CD14-positive monocyte (primary cell): ENCODE measurements around the gene CPNE4. TPM values are rescaled to one million over a fixed set of nuclear protein-coding genes. Genes with fewer than 3 reads are reported as not detected.

Experiments used
- DNase-seq, 3 donors: peaks; one replicate each; pipeline ENCODE4 v3.0.0-alpha.2; 2011 to 2022
- H2AFZ ChIP-seq: 2 replicates; pipeline ENCODE4 v1.6.0; 2012; ENCODE audit warnings: mild to moderate bottlenecking, low read depth, low read length, inconsistent platforms; ENCODE audit not compliant: insufficient read depth, poor library complexity, severe bottlenecking
- H3K27ac ChIP-seq, 2 donors: 1 replicate in 1 of 2; 2 replicates in 1 of 2; pipeline ENCODE4 v1.5.1; 2012 to 2013; ENCODE audit warnings: low read length in 2 of 2, control low read depth in 1 of 2, inconsistent platforms in 1 of 2, low read depth in 1 of 2, mild to moderate bottlenecking in 1 of 2
- H3K27me3 ChIP-seq, 2 donors: one replicate each; pipeline versions ENCODE4 v1.6.0 to v1.6.1; 2011 to 2013; ENCODE audit warnings: low read length in 2 of 2; ENCODE audit not compliant: control insufficient read depth in 2 of 2, insufficient read depth in 2 of 2
- H3K36me3 ChIP-seq, 2 donors: replicated peaks in 1 of 2; 1 replicate in 1 of 2; 2 replicates in 1 of 2; pipeline versions ENCODE4 v1.5.1 to v1.6.1; 2012 to 2013; ENCODE audit warnings: low read length in 2 of 2, control low read depth in 1 of 2, inconsistent platforms in 1 of 2, mild to moderate bottlenecking in 1 of 2; ENCODE audit not compliant: insufficient read depth in 2 of 2, control insufficient read depth in 1 of 2
- H3K4me1 ChIP-seq, 2 donors: 1 replicate in 1 of 2; 2 replicates in 1 of 2; pipeline versions ENCODE4 v1.5.1 to v1.6.1; 2012 to 2013; ENCODE audit warnings: low read length in 2 of 2, control low read depth in 1 of 2, inconsistent platforms in 1 of 2, mild to moderate bottlenecking in 1 of 2, moderate library complexity in 1 of 2; ENCODE audit not compliant: insufficient read depth in 2 of 2, control insufficient read depth in 1 of 2
- H3K4me2 ChIP-seq: replicated peaks from 2 replicates; pipeline ENCODE3; 2012; ENCODE audit warnings: low read length, moderate library complexity, mild to moderate bottlenecking; ENCODE audit not compliant: poor library complexity, severe bottlenecking; ENCODE audit errors: extremely low read depth
- H3K4me3 ChIP-seq, 3 experiments: fragments of 200-600 bp in 1 of 3; sonication (generic) in 1 of 3; replicated peaks in 1 of 3; 1 replicate in 2 of 3; 2 replicates in 1 of 3; pipeline ENCODE4 v1.5.1; 2011 to 2013; ENCODE audit warnings: low read length in 3 of 3, mild to moderate bottlenecking in 3 of 3, control low read depth in 2 of 3, low read depth in 2 of 3, inconsistent platforms in 1 of 3, moderate library complexity in 1 of 3
- H3K79me2 ChIP-seq: 2 replicates; pipeline ENCODE4 v1.6.0; 2012; ENCODE audit warnings: mild to moderate bottlenecking, control low read depth, inconsistent platforms, low read length, moderate library complexity; ENCODE audit not compliant: insufficient read depth
- H3K9ac ChIP-seq: 2 replicates; pipeline ENCODE4 v1.6.0; 2017; ENCODE audit warnings: low read length, mild to moderate bottlenecking; ENCODE audit not compliant: insufficient read depth, poor library complexity, severe bottlenecking
- H3K9me3 ChIP-seq, 2 donors: replicated peaks in 1 of 2; 1 replicate in 1 of 2; 2 replicates in 1 of 2; pipeline versions ENCODE4 v1.5.1 to v1.6.1; 2012 to 2013; ENCODE audit warnings: low read length in 2 of 2, control low read depth in 1 of 2; ENCODE audit not compliant: control insufficient read depth in 1 of 2, insufficient read depth in 1 of 2
- H4K20me1 ChIP-seq: 2 replicates; pipeline ENCODE4 v1.6.0; 2012; ENCODE audit warnings: mild to moderate bottlenecking, low read length, control low read depth, moderate library complexity; ENCODE audit not compliant: insufficient read depth
- H3K27ac Mint-ChIP-seq, 7 donors: one replicate each; pipeline ENCODE4 v1.8.0; 2020; ENCODE audit warnings: mild to moderate bottlenecking in 7 of 7, mixed read lengths in 7 of 7, moderate library complexity in 6 of 7, inconsistent platforms in 2 of 7
- H3K27me3 Mint-ChIP-seq, 3 donors: one replicate each; pipeline ENCODE4 v1.8.0; 2021 to 2022; ENCODE audit warnings: low read depth in 3 of 3, mild to moderate bottlenecking in 3 of 3, mixed read lengths in 3 of 3, moderate library complexity in 3 of 3, inconsistent platforms in 1 of 3
- H3K36me3 Mint-ChIP-seq, 2 donors: one replicate each; pipeline ENCODE4 v1.8.0; 2020; ENCODE audit warnings: mixed read lengths in 2 of 2, inconsistent platforms in 1 of 2, mild to moderate bottlenecking in 1 of 2
- H3K4me1 Mint-ChIP-seq: one replicate; pipeline ENCODE4 v1.8.0; 2020; ENCODE audit warnings: mild to moderate bottlenecking, mixed read lengths
- H3K4me3 Mint-ChIP-seq, 2 donors: one replicate each; pipeline ENCODE4 v1.8.0; 2020; ENCODE audit warnings: mild to moderate bottlenecking in 2 of 2, mixed read lengths in 2 of 2, moderate library complexity in 1 of 2
- H3K9me3 Mint-ChIP-seq, 7 donors: one replicate each; pipeline ENCODE4 v1.8.0; 2020 to 2022; ENCODE audit warnings: mixed read lengths in 7 of 7, mild to moderate bottlenecking in 6 of 7, moderate library complexity in 6 of 7, inconsistent platforms in 2 of 7
- WGBS: methylation state at CpG from one replicate; pipeline ENCODE4 v1.1.5; 2013; ENCODE audit warnings: missing lambda C conversion rate; ENCODE audit not compliant: insufficient coverage; 5-methylcytosine and 5-hydroxymethylcytosine counted together
- intact Hi-C, 2 donors: fragments of 100-400 bp; cut with micrococcal nuclease; formaldehyde crosslinking; loops; one replicate each; pipeline versions ENCODE4 v1.15.0 to v1.15.1; 2023
- polyA plus RNA-seq, 3 donors: library from polyadenylated mRNA; depleted of rRNA in 1 of 3; unstranded in 2 of 3; stranded (reverse) in 1 of 3; fragments of 300-500 nt in 2 of 3; fragments of >200 nt in 1 of 3; fragmentation: Illumina TruSeq in 2 of 3; gene quantifications; 1 replicate in 2 of 3; 2 replicates in 1 of 3; pipeline ENCODE4 v1.2.3, GENCODE V29; 2012 to 2021
- TF ChIP-seq, protein P1 (sequence below): fragments of 200-600 bp; IDR thresholded peaks from one replicate; pipeline ENCODE4 v1.8.0; 2022; ENCODE audit warnings: antibody characterized with exemption, mild to moderate bottlenecking

The CPNE4 gene
- polyA plus RNA-seq, 3 donors, result not detected

DNA sequence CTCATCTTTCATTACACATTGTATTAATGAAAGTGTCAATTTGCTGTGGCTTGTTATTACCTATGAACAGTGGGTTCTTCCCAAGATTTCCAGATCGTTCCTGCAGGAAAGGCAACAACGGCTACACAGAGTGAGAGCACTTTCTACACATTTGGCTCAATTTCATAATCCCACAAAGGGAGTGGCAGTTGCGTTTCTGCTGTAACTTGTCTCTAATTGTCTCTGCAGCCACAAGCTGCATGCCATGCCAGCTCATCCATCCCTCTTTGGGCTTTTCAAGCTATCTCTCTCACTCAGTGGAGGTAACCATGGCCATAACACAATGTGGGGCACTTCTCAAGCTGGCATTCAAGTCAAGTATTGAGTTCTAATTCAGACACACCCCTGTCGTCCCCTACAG is 27.7 kb upstream of the CPNE4 start:
- no peak overlapping the region for H3K27ac Mint-ChIP-seq
- DNase-seq, result no peak
- H3K4me2 ChIP-seq, result no peak overlapping the region
- no peak overlapping the region for H3K9ac ChIP-seq
- H3K27ac ChIP-seq, result no peak overlapping the region
- no peak overlapping the region for H2AFZ ChIP-seq
- intact Hi-C loops, result no loop called here
- no peaks in the 10 kb centered on the region for H3K79me2 ChIP-seq
- no peaks in the 10 kb centered on the region for H3K4me1 Mint-ChIP-seq
- H3K27me3 Mint-ChIP-seq, result peaks cover 0 to 9% (median 3%) of the 10 kb centered on the region in 3 donors
- no peaks in the 10 kb centered on the region for H3K36me3 ChIP-seq
- H3K4me3 Mint-ChIP-seq, result no peak overlapping the region
- H4K20me1 ChIP-seq, result no peaks in the 10 kb centered on the region
- H3K9me3 Mint-ChIP-seq, result peaks cover 0 to 3% (median 0%) of the 10 kb centered on the region in 7 donors
- no peaks in the 10 kb centered on the region for H3K4me1 ChIP-seq
- no peaks in the 10 kb centered on the region for H3K9me3 ChIP-seq
- no peaks in the 10 kb centered on the region for H3K27me3 ChIP-seq
- no peak overlapping the region for H3K4me3 ChIP-seq
- no peaks in the 10 kb centered on the region for H3K36me3 Mint-ChIP-seq
- TF ChIP-seq, protein P1, sequence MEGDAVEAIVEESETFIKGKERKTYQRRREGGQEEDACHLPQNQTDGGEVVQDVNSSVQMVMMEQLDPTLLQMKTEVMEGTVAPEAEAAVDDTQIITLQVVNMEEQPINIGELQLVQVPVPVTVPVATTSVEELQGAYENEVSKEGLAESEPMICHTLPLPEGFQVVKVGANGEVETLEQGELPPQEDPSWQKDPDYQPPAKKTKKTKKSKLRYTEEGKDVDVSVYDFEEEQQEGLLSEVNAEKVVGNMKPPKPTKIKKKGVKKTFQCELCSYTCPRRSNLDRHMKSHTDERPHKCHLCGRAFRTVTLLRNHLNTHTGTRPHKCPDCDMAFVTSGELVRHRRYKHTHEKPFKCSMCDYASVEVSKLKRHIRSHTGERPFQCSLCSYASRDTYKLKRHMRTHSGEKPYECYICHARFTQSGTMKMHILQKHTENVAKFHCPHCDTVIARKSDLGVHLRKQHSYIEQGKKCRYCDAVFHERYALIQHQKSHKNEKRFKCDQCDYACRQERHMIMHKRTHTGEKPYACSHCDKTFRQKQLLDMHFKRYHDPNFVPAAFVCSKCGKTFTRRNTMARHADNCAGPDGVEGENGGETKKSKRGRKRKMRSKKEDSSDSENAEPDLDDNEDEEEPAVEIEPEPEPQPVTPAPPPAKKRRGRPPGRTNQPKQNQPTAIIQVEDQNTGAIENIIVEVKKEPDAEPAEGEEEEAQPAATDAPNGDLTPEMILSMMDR, result no peak
- 82% methylated on average over 3 of the region's 4 CpGs for WGBS

DNA sequence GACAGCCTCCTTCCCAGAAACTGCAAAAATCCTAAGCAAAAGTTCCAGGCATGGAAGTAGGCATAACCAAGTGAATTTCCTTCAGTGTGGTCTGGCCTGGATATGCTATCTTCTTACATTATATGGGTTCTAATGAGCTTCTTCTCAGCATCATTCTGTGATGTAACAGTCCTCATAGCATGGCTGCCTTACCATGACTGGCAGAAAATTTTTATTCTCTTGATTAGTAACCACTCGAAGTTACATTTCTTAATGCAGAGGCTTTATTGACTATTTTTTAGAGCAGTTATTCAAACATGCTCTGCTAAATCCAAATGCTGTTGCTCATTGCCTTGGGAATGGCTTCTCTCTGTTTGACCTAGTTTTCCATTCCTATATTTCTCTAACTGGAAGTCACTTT is 21.1 kb upstream of the CPNE4 start:
- intact Hi-C loops, result no loop called here
- Histone ChIP-seq H3K4me2 (no peak overlapping the region), H3K79me2 (no peaks in the 10 kb centered on the region), H3K9ac (no peak overlapping the region), H3K4me1 (no peaks in the 10 kb centered on the region), H4K20me1 (no peaks in the 10 kb centered on the region), H2AFZ (no peak overlapping the region), H3K9me3 (no peaks in the 10 kb centered on the region), H3K27me3 (no peaks in the 10 kb centered on the region), H3K27ac (no peak overlapping the region), H3K36me3 (no peaks in the 10 kb centered on the region), H3K4me3 (no peak overlapping the region)
- H3K9me3 Mint-ChIP-seq, result peaks cover 0 to 8% (median 0%) of the 10 kb centered on the region in 7 donors
- DNase-seq, result no peak
- H3K27ac Mint-ChIP-seq, result no peak overlapping the region
- no peaks in the 10 kb centered on the region for H3K36me3 Mint-ChIP-seq
- TF ChIP-seq, protein P1, result no peak
- no CpG with 5 or more reads among the region's 1 CpG for WGBS
- H3K27me3 Mint-ChIP-seq, result peaks cover 0 to 4% (median 1%) of the 10 kb centered on the region in 3 donors
- H3K4me3 Mint-ChIP-seq, result no peak overlapping the region
- H3K4me1 Mint-ChIP-seq, result no peaks in the 10 kb centered on the region
